Lung microvascular endothelial cell (primary cell): ENCODE measurements around the gene PPFIBP1. TPM values are rescaled to one million over a fixed set of nuclear protein-coding genes. Genes with fewer than 3 reads are reported as not detected.
"Not testable (repeated sequence)": the region's sequence is repeated elsewhere in the genome, so short reads cannot be mapped to it uniquely, and the experiment has no call there.

ENCODE experiments used
- DNase-seq, 2 donors: peaks; one replicate each; pipeline versions ENCODE4 v3.0.0 to v3.0.0-alpha.2; 2010; ENCODE audit warnings: low read depth in 2 of 2
- total RNA-seq: library from RNA; depleted of rRNA; stranded (reverse); fragments of >200 nt; gene quantifications from 2 replicates; pipeline ENCODE4 v1.2.1, GENCODE V29; 2014

Gene PPFIBP1
- total RNA-seq, 1 donor from 2014 or later, result 612 TPM

- no peak for DNase-seq
These were observed 42.2 kb downstream of the PPFIBP1 start for GRCh38 chr12:27566159-27566558.

GRCh38 chr12:27566626-27567025, 42.6 kb downstream of the PPFIBP1 start:
- DNase-seq, result peak in 1 of 2 donors; percentile 67

- peak; percentile 86 to 88 for DNase-seq
These were observed 47.5 kb downstream of the PPFIBP1 start for GRCh38 chr12:27571463-27571862.

- DNase-seq, result peak in 1 of 2 donors; percentile 50
These were observed 48.7 kb downstream of the PPFIBP1 start for GRCh38 chr12:27572486-27573255.

- peak; percentile 98 to 99 for DNase-seq
These were observed 50.0 kb downstream of the PPFIBP1 start for GRCh38 chr12:27573972-27574371.

DNA sequence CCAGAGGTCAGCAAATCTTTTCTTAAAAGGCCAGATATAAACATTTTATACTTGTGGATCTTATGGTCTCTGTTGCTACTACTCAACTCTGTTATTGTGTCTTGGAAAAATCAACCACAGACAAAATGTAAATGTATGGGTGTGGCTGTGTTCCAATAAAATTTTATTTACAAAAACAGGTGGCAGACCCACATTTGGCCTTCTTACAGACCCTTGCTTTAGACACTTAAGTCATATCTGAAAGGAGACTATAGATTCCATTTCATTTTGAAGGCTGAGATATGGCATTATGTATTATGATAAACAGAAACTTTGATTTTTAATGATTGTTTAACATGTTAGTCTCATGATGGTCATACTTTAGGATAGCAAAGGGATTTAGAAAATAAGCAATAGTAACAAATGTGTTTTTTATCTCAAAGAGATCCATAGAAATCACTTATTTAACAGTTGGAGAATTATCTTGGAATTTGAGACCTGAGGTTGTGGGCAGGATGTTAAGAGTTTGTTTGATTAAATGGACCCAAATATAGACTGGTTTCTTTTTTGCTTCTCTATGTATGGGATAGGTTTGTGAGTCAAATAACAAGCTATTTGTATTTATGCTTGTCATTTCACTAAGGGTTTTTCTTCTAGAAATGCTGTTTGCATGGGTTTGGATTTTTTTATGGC, 51.2 kb downstream of the PPFIBP1 start:
- no peak for DNase-seq

GRCh38 chr12:27575762-27576118, 51.7 kb downstream of the PPFIBP1 start:
- peak in 1 of 2 donors; percentile 72 for DNase-seq

- DNase-seq, result no peak
These were observed 52.8 kb downstream of the PPFIBP1 start for GRCh38 chr12:27576667-27577347.

- DNase-seq, result peak in 1 of 2 donors; percentile 29
These were observed 53.7 kb downstream of the PPFIBP1 start for GRCh38 chr12:27577688-27578087.

DNA sequence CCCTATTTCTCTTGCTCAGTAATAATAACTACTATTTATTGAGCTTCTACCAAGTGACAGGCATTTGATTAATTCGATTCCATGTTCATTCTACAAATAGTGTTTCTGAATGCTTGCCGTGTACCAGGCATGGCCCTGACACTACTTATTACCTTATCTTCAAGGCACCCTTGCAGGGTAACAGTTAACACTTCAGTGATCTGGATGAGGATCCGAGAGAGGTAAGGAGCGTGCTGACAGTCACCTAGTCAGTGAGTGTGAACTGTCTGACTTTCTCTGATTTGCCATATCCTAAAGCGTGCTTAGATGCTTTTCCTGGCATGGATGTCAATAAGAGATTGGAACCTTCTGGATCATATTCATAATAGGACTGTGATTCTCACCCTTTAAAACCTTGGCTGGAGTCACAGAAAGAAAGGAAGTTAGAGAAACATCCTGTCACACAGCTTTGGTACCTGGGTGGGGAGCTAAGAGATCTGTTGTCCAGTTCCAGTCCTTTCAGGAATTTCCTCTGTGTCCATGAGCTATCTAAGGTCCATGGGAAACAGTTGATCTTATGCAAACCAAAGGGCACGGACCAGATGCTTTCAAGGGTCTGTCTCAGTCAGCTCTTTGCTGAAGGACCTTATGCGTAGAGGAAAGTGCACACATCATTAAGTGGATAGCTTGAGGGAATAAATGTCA, 54.8 kb downstream of the PPFIBP1 start:
- DNase-seq, result peak; percentile 92 to 95

DNA sequence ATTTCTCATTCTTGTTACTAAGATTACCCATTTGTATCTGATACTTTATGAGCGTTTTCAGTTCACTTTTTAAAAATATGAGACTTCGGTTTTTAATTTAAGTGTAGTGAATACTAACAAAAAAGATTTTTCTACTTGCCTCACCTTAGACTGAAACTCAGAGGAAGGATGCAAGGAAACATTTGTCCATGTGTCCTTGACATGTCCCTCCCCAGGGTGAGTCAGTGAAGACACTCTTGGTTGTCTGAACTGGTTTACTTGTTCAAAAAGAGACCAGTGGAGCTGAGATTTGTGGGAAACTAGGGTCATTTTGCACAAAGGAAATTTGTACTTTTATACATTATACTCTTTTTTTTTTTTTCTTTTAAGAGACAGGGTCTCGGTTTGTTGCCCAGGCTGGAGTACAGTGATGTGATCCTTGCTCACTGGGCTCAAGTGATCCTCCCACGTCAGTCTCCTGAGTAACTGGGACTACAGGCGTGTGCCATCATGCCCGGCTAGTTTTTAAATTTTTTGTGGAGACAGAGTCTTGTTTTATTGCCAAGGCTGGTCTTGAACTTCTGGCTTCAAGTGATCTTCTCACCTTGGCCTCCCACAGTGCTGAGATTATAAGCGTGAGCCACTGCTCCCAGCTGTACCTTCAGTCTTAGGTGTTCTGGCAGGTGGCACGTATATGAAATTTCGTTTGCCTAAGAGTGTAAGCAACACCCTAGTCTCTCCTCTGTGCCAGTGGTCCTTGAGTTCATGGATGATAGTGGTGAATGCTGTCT, 56.7 kb downstream of the PPFIBP1 start:
- DNase-seq, result no peak

- not testable (repeated sequence) for DNase-seq
These were observed 57.3 kb downstream of the PPFIBP1 start for GRCh38 chr12:27581331-27581671.

DNA sequence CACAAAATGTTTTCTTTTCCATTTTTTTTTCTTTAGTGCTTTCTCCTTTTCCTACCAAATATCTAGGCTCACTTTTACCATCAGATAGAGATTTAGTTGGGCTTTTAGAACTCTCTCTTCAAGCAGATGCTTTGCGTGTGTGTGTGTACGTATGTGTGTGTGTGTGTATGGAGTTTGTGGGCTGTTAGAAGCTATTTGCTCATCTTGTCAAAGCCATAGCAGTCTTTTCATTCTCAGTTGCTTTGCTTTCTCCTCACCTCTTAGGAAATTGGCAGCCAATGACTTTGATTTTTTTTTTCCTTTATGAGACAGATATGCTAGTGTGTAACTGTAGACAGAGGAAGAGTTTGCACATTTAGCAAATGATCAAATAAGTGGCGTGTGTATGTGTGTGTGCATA, 57.8 kb downstream of the PPFIBP1 start:
- not testable (repeated sequence) for DNase-seq

GRCh38 chr12:27582445-27582844, 58.4 kb downstream of the PPFIBP1 start:
- not testable (repeated sequence) for DNase-seq

GRCh38 chr12:27583057-27583797, 59.2 kb downstream of the PPFIBP1 start:
- DNase-seq, result peak in 1 of 2 donors; percentile 83

DNA sequence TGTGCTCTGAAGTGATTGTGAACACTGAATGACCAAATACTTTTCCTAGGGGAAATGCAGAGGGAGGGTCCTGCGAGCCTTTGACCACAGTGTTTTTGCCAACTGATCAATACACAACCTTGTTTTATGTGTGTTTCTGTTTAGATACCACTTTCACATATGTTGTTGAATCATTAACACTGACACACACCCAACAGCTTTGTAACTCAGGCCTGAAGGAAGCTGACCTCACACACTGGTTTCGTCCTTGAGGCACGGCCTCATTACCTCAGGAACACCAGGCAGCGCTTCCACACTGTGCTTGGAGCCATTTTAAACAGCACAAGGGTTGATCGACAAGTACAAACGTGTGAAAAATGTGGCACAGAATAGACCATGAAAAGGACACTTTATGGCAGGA, 60.0 kb downstream of the PPFIBP1 start:
- peak in 1 of 2 donors; percentile 62 for DNase-seq

- DNase-seq, result no peak
These were observed 61.8 kb downstream of the PPFIBP1 start for GRCh38 chr12:27585739-27586265.

DNA sequence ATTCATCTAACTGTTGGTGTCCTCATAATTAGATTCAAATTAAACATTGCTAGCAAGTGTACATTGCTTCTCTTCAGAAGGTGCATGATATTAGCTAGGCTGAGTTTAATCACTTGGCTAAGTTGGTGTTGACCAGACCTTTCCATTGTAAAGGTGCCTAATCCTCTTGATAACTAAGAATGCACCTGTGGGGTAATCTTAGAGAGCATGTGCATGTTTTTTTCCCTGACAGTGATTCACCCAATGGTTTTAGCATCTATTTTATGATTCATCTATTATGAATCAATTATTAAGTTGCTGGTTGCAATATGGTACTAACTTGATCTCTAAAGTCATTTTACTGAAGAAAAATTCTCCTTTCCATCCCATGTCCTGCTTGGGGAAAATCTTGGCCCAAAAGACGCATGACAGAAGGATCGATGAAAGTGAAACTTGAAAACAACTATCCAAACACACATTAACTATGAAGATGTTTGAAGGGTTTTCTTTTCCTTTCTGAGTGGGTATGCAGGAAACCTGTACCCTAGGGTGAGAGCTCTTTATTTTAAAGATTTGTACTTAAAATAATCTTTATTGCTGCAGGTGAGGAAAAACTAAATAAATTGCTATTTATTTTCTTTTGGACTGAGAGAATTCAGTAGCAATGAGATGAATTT, 64.2 kb downstream of the PPFIBP1 start:
- not testable (repeated sequence) for DNase-seq

- DNase-seq, result no peak
These were observed 64.8 kb downstream of the PPFIBP1 start for GRCh38 chr12:27588776-27589175.

GRCh38 chr12:27589419-27589818, 65.4 kb downstream of the PPFIBP1 start:
- DNase-seq, result no peak
